ENCODE data around the gene HMGN3. TPM values are rescaled to one million over a fixed set of nuclear protein-coding genes. Genes with fewer than 3 reads are reported as not detected.

HMGN3 gene
- total and polyA plus RNA-seq, 2 of the 13 experiments (the other 11 are each of a cell fraction or from before 2014, with no cell fraction given): 67.9 to 145 TPM

- no peak for TF ChIP-seq SAP130 (CRISPR knock-in tag; IDR thresholded peaks at IDR 0.05; ENCODE audit: low read depth)
- TF ChIP-seq STAG1 (CRISPR knock-in tag; IDR thresholded peaks at IDR 0.05): no peak
- no peak for TF ChIP-seq ZNF781 (CRISPR knock-in tag; IDR thresholded peaks at IDR 0.05; ENCODE audit: borderline replicate concordance, not compliant biosample characterization)
- no peak for TF ChIP-seq BCL3 (CRISPR knock-in tag; IDR thresholded peaks at IDR 0.05)
- no peak for TF ChIP-seq ZNF557 (CRISPR knock-in tag; IDR thresholded peaks at IDR 0.05)
- no peak for TF ChIP-seq ZNF326 (CRISPR knock-in tag; IDR thresholded peaks at IDR 0.05; ENCODE audit: borderline replicate concordance)
- no peak for TF ChIP-seq RCOR2 (CRISPR knock-in tag; IDR thresholded peaks at IDR 0.05)
- no peak for TF ChIP-seq HOXA7 (CRISPR knock-in tag; IDR thresholded peaks at IDR 0.05)
- no peak for TF ChIP-seq ZNF350 (CRISPR knock-in tag; IDR thresholded peaks at IDR 0.05; ENCODE audit: borderline replicate concordance, low read depth)
Observed at GRCh38 chr6:79263359-79263758, 28.9 kb upstream of the HMGN3 start (continued).

- ChIA-PET POLR2A (no interaction called here), CTCF (ENCODE audit: low intra/inter-chr PET ratio, low total read pairs) (no interaction called here)
- Histone ChIP-seq H3K27ac (ENCODE audit: extremely low read length, insufficient read depth, low read length) (no peak overlapping the region), H3K36me3 (replicated peaks in 1 of 2; ENCODE audit: control insufficient read depth in 1 of 2, insufficient read depth in 2 of 2, low read length in 2 of 2) (no peaks in the 10 kb centered on the region), H4K20me1 (ENCODE audit: insufficient read depth, low read length) (no peaks in the 10 kb centered on the region), H3K79me2 (ENCODE audit: insufficient read depth, low read length) (no peaks in the 10 kb centered on the region), H3K27me3 (ENCODE audit: control insufficient read depth in 1 of 2, insufficient read depth in 2 of 2, low read length in 2 of 2) (peaks cover 0 to 2% of the 10 kb centered on the region in 2 experiments; a peak in 1 of 5 replicates), H3K4me2 (ENCODE audit: low read depth, low read length) (no peak overlapping the region), H3K4me1 (ENCODE audit: insufficient read depth, low read length) (no peaks in the 10 kb centered on the region), H3K9ac (ENCODE audit: insufficient read depth, low read depth, low read length) (no peak overlapping the region), H2AFZ (ENCODE audit: low read length) (no peak overlapping the region), H3K4me3 (replicated peaks in 1 of 3; ENCODE audit: insufficient read depth in 1 of 3, low read depth in 2 of 3, low read length in 3 of 3) (no peak overlapping the region), H3K9me3 (ENCODE audit: low read length) (no peaks in the 10 kb centered on the region)
- no peak for DNase-seq (ENCODE audit: low spot score)
- no peak for FAIRE-seq
- 0% methylated on average over 1 of the region's 5 CpGs for WGBS (ENCODE audit: low lambda C conversion rate)
- in situ Hi-C loops (cut with HindIII; ENCODE audit: extremely low pct_ligation_motif_present, low pct_unique_long_range_greater_than_20kb) (no loop called here), intact Hi-C loops (cut with micrococcal nuclease; ENCODE audit: unreplicated experiment) (no loop called here)
- BruUV-seq (replicated peaks): no TSS peak
- ATAC-seq: no peak
- no peak for TF ChIP-seq SATB2 (CRISPR knock-in tag; IDR thresholded peaks at IDR 0.05)
- TF ChIP-seq GLI4 (CRISPR knock-in tag; IDR thresholded peaks at IDR 0.05; ENCODE audit: borderline replicate concordance): no peak
- TF ChIP-seq ZNF646 (CRISPR knock-in tag; IDR thresholded peaks at IDR 0.05): no peak
- TF ChIP-seq CBX2 (IDR thresholded peaks at IDR 0.05; ENCODE audit: low read depth, low read length): no peak
- no peak for TF ChIP-seq CBX2 (CRISPR knock-in tag; IDR thresholded peaks at IDR 0.05; ENCODE audit: low read depth)
- no peak for TF ChIP-seq EHMT2 (IDR thresholded peaks at IDR 0.05; ENCODE audit: borderline replicate concordance, low read depth, low read length)
- TF ChIP-seq ZNF577 (CRISPR knock-in tag; IDR thresholded peaks at IDR 0.05; ENCODE audit: borderline replicate concordance, low read depth): no peak
- no peak for TF ChIP-seq RFXANK (CRISPR knock-in tag; IDR thresholded peaks at IDR 0.05)
- TF ChIP-seq ZNF317 (CRISPR knock-in tag; IDR thresholded peaks at IDR 0.05): no peak
- no peak for TF ChIP-seq HNF4A (CRISPR knock-in tag; IDR thresholded peaks at IDR 0.05)
Observed at GRCh38 chr6:79261666-79262065, 27.2 kb upstream of the HMGN3 start.

All from HepG2 (cell line).